AG20443 (cell line): ENCODE data around the gene FGD3.
"Not testable (repeated sequence)": the region's sequence is repeated elsewhere in the genome, so short reads cannot be mapped to it uniquely, and the experiment has no call there.

Experiments used
- DNase-seq: peaks from one replicate; pipeline ENCODE4 v3.0.0; 2012; ENCODE audit warnings: low spot score, mixed read lengths

FGD3 gene

DNA sequence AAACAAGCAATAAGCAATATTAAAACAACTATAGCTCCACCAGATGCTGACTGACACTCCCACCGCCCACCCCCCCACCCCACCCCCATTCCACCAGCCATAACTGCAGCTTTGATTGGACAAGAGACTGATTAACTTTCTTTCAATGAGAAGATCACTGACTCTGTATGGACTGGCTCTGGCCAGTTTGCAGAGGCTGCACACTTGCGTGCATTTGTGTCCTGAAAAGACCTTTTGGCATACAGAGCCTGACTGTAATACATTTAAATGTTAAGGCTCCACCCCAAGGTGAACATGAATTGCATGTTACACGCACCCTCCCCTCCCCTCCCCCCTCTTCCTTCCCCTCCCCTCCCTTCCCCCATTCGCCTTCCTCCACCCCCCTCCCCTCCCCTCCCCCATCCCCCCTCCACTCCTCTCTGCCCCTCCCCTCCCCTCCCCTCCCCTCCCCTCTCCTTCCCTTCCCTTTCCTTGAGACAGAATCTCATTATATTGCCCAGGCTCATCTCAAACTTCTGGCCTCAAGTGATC, 31.1 kb downstream of the FGD3 start:
- DNase-seq = no peak

DNA sequence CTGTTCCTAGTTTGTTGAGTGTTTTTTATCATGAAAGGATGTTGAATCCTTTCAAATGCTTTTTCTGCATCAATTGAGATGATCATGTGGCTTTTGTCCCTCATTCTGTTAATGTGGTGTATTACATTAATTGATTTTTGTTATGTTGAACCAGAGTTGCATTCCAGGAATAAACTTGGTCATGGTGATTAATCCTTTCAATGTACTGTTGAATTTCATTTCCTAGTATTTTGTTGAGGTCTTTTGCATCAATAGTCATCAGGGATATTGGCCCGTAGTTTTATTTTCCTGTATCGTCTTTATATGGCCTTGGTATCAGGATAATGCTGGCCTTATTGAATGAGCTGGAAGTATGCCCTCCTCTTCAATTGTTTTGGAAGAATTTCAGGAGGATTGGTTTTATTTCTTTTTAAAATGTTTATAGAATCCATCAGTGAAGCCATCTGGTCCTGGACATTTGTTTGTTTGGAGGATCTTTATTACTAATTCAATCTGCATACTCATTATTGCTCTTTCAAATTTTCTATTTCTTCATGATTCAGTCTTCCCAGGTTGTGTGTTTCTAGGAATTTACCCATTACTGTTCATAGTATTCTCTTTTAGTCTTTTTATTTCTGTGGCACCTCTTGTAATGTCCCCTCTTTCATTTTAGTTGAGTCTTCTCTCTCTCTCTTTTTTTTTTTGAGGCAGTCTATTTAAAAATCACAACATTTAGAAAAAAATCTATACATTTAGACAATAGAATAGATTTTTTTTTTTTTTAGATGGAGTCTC, 32.1 kb downstream of the FGD3 start:
- no peak for DNase-seq

DNA sequence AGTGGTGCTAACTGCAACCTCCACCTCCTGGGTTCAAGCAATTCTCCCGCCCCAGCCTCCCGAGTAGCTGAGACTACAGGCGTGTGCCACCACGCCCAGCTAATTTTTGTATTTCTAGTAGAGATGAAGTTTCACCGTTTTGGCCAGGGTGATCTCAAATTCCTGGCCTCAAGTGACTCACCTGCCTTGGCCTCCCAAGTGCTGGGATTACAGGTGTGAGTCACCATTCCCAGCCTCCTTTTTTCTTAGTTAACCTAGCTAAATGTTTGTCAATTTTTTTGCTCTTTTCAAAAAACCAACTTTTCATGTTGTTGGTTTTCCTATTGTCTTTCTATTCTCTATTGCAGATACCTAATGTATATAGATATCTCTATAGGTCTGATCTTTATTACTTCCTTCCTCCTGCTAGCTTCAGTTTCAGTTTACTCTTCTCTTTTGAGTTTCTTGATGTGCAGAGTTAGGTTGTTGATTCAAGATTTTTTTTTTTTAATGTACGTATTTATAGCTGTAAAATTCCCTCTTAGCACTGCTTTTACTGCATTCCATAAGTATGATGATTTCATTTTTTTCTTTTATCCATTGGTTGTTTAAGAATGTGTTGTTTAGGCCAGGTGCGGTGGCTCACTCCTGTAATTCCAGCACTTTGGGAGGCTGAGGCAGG, 32.9 kb downstream of the FGD3 start:
- no peak for DNase-seq

DNA sequence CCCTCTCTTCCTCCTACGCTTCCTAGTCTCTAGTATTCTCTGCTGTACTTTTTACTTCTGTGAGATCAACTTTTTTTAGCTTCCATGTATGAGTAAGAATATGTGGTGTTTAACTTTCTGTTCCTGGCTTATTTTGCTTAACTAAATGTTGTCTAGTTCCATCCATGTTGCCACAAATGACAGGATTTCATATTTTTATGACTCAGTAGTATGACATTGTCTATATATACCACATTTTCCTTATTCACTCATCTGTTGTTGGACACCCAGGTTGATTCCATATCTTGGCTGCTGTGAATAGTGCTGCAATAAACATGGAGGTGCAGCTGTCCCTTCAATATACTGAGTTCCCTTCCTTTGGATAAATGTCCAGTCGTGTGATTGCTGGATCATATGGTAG, 34.8 kb downstream of the FGD3 start:
- no peak for DNase-seq

DNA sequence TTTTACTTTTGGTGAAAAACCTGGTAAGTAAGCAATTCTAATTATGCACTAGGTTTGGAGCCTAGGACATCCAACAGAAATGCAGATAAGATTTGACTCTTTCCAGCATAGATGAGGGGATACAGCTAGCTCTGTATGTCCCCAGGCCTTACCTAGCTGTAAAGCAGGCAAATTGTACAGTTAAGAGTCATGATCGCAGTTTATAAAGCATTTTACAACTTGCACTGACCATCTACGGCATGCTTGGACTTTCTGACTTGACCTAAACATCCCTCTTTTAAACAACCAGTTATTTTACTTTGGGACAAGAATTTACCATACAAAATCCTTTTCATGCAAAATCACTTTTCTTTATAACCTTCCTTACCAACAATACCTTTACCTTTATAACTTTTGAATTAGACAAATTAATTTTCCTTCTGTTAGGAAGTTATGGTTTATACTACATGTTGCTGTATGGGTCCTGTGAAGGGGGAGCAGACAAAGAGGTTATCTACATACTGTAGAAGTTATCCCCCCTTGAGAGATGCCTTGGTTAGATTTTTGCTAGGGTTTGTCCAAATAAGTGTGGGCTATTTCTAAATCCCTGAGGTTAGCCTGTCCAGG, 36.8 kb downstream of the FGD3 start:
- DNase-seq = no peak

DNA sequence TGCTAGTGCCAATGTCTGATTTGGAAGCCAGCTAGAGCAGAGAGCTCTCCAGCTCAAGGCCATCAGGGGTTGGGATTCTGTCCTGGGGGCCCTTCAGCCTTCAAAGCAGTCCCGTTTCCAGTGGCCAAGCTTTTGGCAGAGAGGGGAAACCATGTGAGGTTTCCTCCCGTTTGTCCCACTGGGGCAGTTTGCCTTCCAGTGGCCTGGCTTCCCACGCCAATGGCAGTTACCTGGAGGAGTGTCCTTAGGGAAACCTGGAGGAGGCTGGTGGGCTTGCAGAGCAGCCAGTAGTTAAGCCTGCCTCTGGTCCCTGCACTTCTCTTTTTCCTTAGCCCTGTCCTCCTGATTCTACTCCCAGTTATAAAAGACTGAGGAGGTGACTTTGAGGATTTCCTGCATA, 37.7 kb downstream of the FGD3 start:
- DNase-seq = no peak

DNA sequence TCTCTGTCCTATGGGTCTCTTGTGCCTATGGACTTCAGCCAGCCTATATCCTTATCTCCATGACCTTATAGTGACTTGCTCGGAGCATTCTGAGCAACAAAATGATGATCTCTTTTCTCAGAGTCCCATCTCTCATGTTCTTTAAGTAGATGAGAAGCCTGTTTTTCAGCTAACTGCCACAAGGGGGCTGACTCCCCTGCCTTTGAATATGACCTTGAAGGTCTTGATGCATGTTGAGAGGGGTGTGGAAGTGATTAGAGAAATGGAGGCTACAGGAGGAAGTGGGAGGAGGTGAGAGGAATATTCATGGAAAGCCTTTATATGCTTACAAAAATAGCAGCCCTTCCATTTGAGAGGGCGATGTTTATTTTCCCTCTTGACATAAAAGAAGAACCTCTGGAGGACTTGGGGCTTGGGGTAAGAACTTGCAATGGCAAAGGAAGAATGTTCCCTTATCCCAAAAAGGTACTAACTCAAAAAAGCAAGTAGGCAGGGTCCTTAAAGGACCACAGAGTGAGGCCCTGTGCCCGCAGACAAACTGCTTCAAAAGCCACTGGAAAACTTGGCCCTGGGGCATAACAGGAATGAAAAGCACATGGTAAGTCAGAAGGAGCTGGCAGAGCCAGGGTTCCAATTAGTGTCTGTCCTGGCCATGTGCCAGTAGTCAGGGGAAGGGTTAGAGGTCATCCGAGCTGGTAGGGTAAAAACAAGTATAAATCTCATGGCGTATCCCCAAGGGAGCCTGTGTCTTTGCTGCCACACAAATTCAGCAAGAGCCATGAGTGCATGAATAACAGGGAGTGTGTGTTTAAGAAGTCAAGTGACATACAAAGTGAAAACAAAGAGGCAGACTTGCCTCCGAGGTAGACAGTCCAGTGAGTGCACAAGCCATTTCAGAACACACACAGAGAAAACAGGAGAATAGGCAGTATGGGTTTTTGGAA, 39.1 kb downstream of the FGD3 start:
- DNase-seq = peak; percentile 8

DNA sequence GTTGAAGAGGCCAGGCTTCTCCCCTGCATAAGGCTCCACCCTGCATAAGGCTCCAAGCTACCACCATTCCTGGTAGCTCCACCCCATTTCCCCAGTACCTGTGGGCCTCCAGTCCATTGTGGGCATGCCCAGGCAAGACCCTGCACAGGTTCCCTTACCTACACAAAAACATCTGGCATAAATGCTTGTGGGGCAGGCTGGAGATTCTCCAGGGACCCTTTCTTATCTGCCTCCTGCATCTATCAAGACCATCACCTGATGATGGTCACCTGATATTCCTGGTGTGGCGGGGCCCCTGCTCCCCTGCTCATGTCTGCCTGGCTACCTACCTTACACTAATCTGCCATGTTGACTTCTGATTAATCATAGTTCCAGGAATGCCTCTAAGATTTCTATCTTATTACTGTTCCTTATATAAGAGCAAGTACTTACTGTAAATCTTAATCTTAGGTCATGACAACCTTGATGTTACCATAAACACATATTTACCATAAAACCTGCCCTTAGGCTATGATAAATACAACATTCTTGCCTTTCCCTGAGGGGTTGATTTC, 41.0 kb downstream of the FGD3 start:
- DNase-seq = no peak

DNA sequence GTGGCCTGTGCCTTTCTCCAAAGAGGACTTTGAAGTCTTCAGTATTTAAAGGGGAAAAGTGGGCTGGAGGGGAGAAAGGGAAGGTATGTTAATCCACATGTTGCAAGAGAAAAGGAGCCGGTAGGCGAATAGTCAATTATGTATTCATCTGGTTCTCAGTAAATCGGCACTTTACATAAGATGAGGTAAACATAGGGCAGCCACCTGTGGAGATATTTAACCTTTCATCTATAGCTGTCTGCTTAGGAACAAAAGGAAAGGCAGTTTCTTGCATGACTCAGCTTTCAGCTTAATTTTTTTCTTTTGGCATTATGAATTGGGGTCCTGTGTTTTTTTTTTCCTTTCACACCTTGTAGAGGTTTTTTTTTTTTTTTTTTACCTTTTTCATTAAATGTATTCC, 42.2 kb downstream of the FGD3 start:
- DNase-seq = no peak

DNA sequence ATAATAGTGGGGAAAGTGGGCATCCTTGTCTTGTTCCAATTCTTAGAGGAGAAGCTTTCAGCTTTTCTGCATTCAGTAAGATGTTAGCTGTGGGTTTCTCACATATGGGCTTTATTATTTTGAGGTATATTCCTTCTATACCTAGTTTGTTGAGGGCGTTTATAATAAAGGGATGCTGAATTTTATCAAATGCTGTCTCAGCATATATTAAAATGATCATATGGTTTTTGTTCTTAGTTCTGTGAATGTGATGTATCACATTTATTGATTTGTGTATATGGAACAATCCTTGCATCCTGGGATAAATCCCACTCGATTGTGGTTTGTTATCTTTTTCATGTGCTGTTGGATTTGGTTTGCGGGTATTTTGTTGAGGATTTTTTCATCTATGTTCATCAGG, 43.1 kb downstream of the FGD3 start:
- no peak for DNase-seq

DNA sequence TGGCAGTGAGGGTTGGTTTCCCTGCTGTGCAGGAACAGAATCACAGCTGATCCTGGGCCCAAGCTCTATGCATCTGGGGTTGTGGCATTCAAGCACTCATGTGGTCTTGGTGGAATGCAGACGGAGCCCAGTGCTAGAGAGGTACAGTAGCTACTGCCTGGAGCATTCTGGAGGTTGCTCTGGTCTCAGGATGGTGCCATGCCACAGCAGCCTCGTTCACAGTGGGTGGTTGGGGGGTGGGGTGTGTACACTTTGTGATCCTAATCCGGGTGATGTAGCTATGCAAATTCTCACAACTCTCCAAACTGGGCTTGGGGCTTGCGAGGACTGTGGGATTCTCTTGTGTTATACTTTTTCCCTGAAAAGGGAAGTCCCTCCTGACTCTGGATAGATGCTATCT, 45.2 kb downstream of the FGD3 start:
- no peak for DNase-seq

DNA sequence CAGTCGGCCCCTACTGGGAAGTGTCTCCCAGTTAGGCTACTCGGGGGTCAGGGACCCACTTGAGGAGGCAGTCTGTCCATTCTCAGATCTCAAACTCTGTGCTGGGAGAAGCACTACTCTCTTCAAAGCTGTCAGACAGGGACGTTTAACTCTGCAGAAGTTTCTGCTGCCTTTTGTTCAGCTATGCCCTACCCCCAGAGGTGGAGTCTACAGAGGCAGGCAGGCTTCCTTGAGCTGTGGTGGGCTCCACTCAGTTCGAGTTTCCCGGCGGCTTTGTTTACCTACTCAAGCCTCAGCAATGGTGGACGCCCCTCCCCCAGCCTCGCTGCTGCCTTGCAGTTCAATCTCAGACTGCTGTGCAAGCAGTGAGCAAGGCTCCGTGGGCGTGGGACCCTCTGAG, 51.5 kb downstream of the FGD3 start:
- not testable (repeated sequence) for DNase-seq

DNA sequence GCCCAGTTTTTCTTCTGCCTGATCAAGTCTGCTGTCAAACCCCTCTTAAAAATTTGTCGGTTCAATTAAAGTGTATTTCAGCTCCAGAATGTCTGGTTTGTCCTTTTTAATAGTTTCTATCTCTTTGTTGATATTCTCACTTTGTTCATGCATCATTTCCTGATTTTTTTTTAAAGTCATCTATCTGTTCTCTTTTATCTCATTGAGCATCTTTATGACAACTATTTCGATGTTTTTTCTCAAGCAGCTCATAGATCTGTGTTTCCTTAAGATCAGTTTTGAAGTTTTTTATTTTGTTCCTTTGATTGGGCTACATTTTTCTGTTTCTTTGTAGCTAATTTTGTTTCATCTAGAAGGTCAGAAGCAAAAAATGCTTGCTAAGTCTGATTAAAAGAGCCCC, 53.7 kb downstream of the FGD3 start:
- DNase-seq = no peak

DNA sequence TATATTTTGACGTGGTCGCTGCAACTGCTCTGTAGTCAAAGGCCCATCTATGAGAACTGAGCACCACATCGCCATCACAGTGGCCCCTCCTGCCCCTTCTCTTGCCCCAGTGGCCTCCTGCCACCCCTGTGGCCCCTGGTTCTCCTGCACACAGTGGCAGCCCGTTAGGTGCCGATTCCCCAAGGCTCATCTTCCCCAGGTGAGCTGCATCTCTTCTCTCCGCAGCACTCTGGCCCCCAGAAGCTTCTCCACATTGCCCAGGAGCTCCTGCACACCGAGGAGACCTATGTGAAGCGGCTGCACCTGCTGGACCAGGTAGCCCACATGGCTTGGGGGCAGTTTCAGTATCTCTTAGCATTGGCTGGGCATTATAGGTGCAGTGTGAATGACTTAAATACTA, 55.4 kb downstream of the FGD3 start:
- DNase-seq = no peak

DNA sequence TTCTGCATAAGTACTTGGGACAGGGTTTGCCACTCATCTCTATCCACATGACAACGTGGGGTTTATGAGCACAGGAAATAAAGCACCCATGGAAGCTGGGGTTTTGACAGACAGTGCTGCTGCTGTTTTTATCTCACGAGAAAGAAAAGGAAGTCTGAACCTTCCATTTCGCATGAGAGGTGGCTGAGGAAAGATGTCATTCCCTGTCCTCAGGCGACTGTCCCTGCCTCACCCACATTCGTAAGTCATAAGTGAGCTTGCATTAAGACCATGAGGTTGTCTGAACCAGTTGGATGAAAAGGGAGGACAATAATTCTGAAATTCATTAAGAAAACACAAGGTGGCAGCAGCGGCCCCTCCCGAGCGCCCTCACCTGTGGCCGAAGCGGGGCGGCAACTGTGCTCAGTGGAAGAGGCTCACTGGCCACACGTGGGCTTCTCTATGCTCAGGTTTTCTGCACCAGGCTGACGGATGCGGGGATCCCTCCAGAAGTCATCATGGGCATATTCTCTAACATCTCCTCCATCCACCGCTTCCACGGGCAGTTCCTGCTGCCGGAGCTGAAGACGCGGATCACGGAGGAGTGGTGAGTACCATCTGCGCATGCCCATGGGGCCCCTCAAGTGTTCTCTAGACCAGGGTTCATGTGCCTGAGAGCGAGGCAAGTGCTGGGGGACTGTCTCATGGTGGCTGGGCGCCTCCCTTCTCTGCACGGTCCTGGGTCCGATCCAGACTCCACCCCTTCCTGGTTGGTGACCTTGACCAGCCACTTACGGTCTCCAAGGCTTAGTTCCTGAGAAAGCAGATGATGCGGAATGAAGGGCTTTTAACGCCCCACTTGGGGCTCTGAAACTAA, 56.5 kb downstream of the FGD3 start:
- DNase-seq = peak; percentile 73

DNA sequence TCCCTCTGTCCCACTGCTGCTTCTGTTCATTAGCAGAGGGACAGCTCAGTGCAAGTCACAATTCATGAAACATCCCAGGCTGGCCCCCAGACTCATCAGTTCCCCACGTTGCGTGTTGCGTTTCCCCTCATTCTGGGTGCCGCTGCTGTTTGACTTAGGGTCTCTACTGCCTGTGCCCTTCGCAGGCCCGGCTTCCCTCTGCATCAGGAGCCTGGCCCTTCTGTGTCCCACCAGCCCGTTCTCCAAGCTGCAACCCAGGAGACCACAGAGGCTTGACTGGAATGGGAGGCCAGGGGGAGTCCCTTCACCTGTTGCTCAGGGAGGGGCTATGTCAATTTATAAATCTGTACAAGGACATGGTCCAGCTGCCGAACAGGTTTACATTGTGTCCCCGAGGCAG, 57.2 kb downstream of the FGD3 start:
- no peak for DNase-seq

DNA sequence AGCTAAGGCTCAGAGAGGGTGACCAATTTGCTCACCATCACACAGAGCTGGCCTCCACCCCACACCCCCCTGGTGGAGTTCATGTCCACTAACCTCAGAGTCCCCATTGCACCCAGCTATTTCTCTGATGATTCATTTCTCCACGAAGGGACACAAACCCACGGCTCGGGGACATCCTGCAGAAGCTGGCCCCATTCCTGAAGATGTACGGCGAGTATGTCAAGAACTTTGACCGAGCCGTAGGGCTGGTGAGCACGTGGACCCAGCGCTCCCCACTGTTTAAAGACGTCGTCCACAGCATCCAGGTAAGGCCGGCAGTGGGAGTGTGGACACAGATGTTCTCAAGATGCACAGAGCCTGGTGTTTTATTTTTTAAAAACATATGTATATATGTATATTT, 58.6 kb downstream of the FGD3 start:
- DNase-seq = no peak

DNA sequence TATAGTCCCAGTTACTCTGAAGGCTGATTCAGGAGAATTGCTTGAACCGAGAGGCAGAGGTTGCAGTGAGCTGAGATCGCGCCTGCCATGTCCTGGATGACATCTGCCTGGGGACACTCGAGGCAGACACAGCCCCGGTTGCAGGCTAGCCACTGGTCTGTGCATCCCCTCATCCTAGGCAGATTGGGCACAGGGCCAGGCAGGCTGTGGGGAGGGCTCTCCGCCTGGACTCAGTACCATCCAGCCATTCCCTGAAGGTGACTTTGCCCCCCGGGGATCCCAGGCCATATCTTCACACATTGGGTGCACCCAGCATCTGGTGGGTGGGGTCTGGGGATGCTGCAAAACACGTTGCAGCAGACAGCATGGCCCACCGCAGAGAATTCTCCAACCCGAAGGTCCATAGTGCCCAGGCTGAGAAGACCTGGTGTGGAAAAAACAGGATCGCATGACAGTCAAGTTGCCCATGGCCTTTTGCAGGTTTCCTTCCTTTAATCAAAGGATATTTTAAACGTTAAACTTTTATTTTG, 60.3 kb downstream of the FGD3 start:
- no peak for DNase-seq

DNA sequence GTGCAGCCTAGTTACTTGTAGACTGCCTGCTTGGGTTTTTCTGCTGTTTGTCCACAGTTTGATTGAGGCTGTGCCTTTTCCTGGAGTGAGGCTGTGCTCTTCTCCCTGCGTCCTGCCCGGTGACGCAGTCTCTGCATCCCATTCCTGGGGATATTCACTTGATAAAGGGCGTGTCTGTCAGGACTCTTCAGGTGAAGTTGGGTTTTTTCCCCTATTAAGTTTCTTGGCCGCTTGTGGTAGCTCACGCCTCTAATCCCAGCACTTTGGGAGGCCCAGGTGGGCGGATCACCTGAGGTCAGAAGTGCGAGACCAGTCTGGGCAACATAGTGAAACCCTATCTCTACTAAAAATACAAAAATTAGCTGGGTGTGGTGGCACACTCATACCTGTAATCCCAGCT, 61.1 kb downstream of the FGD3 start:
- DNase-seq = no peak

DNA sequence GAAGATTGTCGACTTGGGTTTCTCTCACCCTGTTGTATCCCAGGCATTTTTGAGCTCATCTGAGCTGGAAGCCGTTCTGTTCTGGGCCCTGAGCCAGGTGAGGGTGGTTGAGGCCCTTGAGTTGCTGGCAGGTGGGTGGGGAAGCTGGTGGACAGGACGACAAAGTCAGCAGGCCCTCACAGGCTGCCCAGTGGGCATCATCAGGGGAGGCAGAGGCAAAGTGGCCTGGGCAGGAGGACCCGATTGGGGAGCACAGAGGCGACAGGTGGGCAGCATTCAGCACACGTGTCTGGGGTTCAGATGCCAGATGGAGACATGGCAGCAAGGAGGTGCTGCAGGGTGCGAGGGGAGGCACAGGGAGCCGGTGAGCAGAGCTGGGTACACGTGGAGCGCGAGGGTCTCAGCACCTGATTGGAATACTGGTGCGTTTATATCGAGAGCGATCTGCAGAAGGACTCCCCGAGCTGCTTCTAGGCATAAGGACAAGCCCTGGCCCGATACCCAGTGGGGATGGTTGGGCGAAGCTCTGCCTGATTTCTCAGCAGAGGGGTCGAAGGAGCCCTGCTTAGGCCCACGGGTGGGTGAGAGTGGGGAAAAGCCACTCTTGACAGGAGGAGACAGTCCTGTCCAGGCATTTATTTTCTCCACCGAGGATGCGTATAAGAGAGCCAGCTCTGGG, 62.2 kb downstream of the FGD3 start:
- DNase-seq = peak; percentile 4
